ENCODE results near the gene S100A16. TPM values are rescaled to one million over a fixed set of nuclear protein-coding genes. Genes with fewer than 3 reads are reported as not detected.

Gene S100A16
- total RNA-seq, 4 donors from 2014 or later: 33.2 to 67.9 (median 48.2) TPM

DNA sequence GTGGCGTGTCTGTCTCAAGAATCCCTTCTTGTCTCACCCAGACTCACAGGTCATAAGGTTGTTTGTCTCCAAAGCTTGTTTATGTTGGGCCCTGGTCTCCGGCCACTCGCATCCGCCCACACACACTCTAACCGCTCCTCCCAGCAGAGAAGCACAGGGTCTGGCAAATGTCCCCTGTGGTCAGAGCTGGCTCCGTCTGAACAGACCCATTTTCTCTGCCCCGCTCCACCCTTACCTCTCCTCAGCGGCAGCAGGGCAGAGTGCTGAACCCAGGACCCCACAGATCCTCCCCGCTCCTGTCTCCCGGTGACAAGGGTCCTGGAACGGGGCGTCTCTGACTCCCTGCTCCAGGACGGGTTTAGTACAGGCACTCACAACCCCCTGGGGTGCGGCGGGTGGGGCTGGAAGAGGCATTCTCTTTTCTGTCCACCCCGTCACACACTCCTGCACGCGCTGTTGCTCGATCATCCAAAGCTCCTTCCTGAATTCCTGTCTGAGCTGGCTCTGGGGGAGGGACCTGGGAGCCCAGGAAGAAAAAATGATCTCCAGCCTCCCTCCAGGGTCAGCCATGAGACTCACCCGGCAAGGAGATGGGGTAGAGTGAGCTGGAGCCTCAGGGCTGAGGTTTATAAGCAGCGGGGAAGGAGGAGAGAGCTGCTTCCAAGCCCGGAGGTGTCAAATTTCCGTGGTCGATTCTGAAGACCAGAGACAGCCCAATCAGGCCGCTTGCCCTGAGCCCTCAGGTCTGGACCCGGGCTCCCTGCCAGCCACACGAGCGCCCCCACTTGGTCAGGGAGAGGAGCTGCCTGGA is 14.2 kb upstream of the S100A16 start, which contains the start of gene S100A13:
Gene S100A13 (minus strand): TSS at position 602 of the 811 bp plus-strand sequence. CDS start 1,033 bp downstream, outside the sequence.
- DNase-seq (ENCODE audit: extremely low spot score): peak; percentile 95
- Histone ChIP-seq H3K27ac (replicated peaks in 1 of 4) (peak within 1 kb of the TSS; percentile 83 to 91 (median 88)), H3K4me3 (peak within 1 kb of the TSS; percentile 57 to 65 (median 62)), H3K4me1 (peaks cover 52 to 65% (median 58%) of the 10 kb centered on the region in 4 donors), H3K36me3 (peaks cover 0 to 29% (median 12%) of the 10 kb centered on the region in 4 donors), H3K9me3 (no peaks in the 10 kb centered on the region), H3K27me3 (no peaks in the 10 kb centered on the region)
- TF ChIP-seq POLR2AphosphoS5 (IDR thresholded peaks at IDR 0.05): peak; percentile 42 to 82
- no peak for TF ChIP-seq EP300 (IDR thresholded peaks at IDR 0.05)
- TF ChIP-seq CTCF (IDR thresholded peaks at IDR 0.05): peak; percentile 33 to 57 (median 55)
- no peak for TF ChIP-seq POLR2A (IDR thresholded peaks at IDR 0.05; ENCODE audit: low read depth)
- intact Hi-C loops (cut with DNase I): no loop called here
- WGBS: 23% methylated on average over 21 of the region's 28 CpGs

DNA sequence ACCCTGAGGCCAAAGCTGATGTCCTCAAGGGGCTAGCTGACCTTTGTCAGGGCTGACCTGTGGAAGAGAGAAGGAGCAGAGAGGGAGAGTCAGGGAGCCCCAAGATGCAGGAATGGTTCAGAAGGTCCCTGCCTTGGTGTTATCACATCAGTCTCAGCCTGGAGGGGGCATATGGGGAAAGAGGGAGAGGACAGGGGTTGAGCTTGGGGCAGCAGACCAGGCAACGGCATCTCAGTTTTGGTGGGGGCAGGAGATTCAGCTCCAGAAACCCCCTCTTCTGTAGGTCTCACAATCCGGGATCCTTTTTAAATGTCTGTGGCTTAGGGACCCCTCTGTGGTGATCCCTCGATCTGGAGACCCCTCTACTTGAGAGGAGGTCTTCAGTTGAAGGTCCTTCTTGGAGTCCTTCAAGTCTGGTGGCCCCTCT is 13.6 kb upstream of the S100A16 start:
- peaks cover 0 to 36% (median 12%) of the 10 kb centered on the region in 4 donors for H3K36me3 ChIP-seq
- 61% methylated on average over 3 of the region's 3 CpGs for WGBS
- no peaks in the 10 kb centered on the region for H3K9me3 ChIP-seq
- no peak for DNase-seq (ENCODE audit: extremely low spot score)
- no peaks in the 10 kb centered on the region for H3K27me3 ChIP-seq
- intact Hi-C loops (cut with DNase I): no loop called here
- H3K4me1 ChIP-seq: peaks cover 51 to 65% (median 55%) of the 10 kb centered on the region in 4 donors
- H3K4me3 ChIP-seq: peak overlapping the region; percentile 57 to 65 (median 62)
- TF ChIP-seq CTCF (IDR thresholded peaks at IDR 0.05): no peak
- no peak for TF ChIP-seq EP300 (IDR thresholded peaks at IDR 0.05)
- TF ChIP-seq POLR2AphosphoS5 (IDR thresholded peaks at IDR 0.05): no peak
- TF ChIP-seq POLR2A (IDR thresholded peaks at IDR 0.05; ENCODE audit: low read depth): no peak
- peak overlapping the region; percentile 83 to 91 (median 88) for H3K27ac ChIP-seq (replicated peaks in 1 of 4)

GRCh38 chr1:153624965-153625611 is 12.2 kb upstream of the S100A16 start:
- TF ChIP-seq POLR2A (IDR thresholded peaks at IDR 0.05; ENCODE audit: low read depth) (no peak), EP300 (IDR thresholded peaks at IDR 0.05) (no peak), CTCF (IDR thresholded peaks at IDR 0.05) (no peak), POLR2AphosphoS5 (IDR thresholded peaks at IDR 0.05) (no peak)
- H3K4me1 ChIP-seq: peaks cover 40 to 60% (median 55%) of the 10 kb centered on the region in 4 donors
- H3K4me3 ChIP-seq: peak overlapping the region in 1 of 4 donors; percentile 65
- intact Hi-C loops (cut with DNase I): no loop called here
- WGBS: 71% methylated on average over 10 of the region's 10 CpGs
- no peak for DNase-seq (ENCODE audit: extremely low spot score)
- H3K36me3 ChIP-seq: peaks cover 0 to 42% (median 13%) of the 10 kb centered on the region in 4 donors
- H3K9me3 ChIP-seq: no peaks in the 10 kb centered on the region
- peak overlapping the region in 3 of 4 donors; percentile 1 to 90 (median 83) for H3K27ac ChIP-seq (replicated peaks in 1 of 4)
- no peaks in the 10 kb centered on the region for H3K27me3 ChIP-seq

DNA sequence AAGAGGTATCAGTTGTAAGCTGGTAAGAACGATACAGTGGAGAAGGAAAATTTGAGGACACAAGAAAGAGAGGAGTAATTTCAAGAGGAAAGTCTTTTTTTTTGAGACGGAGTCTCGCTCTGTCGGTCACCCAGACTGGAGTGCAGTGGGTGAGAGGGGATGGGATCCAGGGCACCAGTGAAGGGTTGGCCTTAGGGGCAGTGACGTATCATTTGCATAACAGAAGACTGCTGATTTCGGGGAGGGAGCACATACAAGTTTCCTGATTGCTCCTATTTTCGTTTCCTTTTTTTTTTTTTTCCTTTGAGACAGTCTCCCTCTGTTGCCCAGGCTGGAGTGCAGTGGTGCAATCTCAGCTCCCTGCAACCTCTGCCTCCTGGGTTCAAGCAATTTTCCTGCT is 10.2 kb upstream of the S100A16 start:
- H3K27me3 ChIP-seq: no peaks in the 10 kb centered on the region
- 69% methylated on average over 7 of the region's 7 CpGs for WGBS
- peaks cover 0 to 57% (median 28%) of the 10 kb centered on the region in 4 donors for H3K36me3 ChIP-seq
- H3K4me1 ChIP-seq: peaks cover 34 to 50% (median 48%) of the 10 kb centered on the region in 4 donors
- no peak for DNase-seq (ENCODE audit: extremely low spot score)
- no peaks in the 10 kb centered on the region for H3K9me3 ChIP-seq
- intact Hi-C loops (cut with DNase I): no loop called here
- no peak overlapping the region for H3K4me3 ChIP-seq
- H3K27ac ChIP-seq (replicated peaks in 1 of 4): no peak overlapping the region
- TF ChIP-seq CTCF (IDR thresholded peaks at IDR 0.05) (no peak), EP300 (IDR thresholded peaks at IDR 0.05) (no peak), POLR2A (IDR thresholded peaks at IDR 0.05; ENCODE audit: low read depth) (no peak), POLR2AphosphoS5 (IDR thresholded peaks at IDR 0.05) (no peak)
